Sigmoid colon (tissue), 7 donors: ENCODE measurements around the gene CAPN12. TPM values are rescaled to one million over a fixed set of nuclear protein-coding genes. Genes with fewer than 3 reads are reported as not detected.

Experiments used
- DNase-seq: peaks from one replicate; pipeline ENCODE4 v3.0.0-alpha.2; 2019
- H3K27ac ChIP-seq, 4 donors: fragments of 200-600 bp; sonication (generic); one replicate each; pipeline ENCODE4 v1.5.1; 2016 to 2019; ENCODE audit warnings: mild to moderate bottlenecking in 1 of 4
- H3K27me3 ChIP-seq, 3 donors: fragments of 200-600 bp; sonication (generic); one replicate each; pipeline ENCODE4 v1.5.1; 2019; ENCODE audit warnings: mild to moderate bottlenecking in 1 of 3
- H3K36me3 ChIP-seq, 4 donors: fragments of 200-600 bp; sonication (generic); one replicate each; pipeline ENCODE4 v1.5.1; 2016 to 2019
- H3K4me1 ChIP-seq, 4 donors: fragments of 200-600 bp; sonication (generic); one replicate each; pipeline ENCODE4 v1.5.1; 2017 to 2019
- H3K4me3 ChIP-seq, 4 donors: fragments of 200-600 bp; sonication (generic); one replicate each; pipeline ENCODE4 v1.5.1; 2017 to 2019; ENCODE audit warnings: mild to moderate bottlenecking in 2 of 4, moderate library complexity in 1 of 4
- H3K9me3 ChIP-seq, 4 donors: fragments of 200-600 bp in 3 of 4; sonication (generic) in 3 of 4; one replicate each; pipeline versions ENCODE4 v1.5.1 to v1.6.1; 2013 to 2019
- EP300 ChIP-seq, 4 donors: sonication (generic); formaldehyde crosslinking; IDR thresholded peaks; one replicate each; pipeline ENCODE4 v1.6.1; 2017; ENCODE audit warnings: antibody characterized with exemption in 4 of 4
- POLR2A ChIP-seq, 2 donors: fragments of 450-650 bp; IDR thresholded peaks; one replicate each; pipeline ENCODE4 v1.6.1; 2016; ENCODE audit warnings: antibody characterized with exemption in 2 of 2, mild to moderate bottlenecking in 2 of 2, moderate library complexity in 2 of 2
- POLR2AphosphoS5 ChIP-seq, 4 donors: sonication (generic); formaldehyde crosslinking; IDR thresholded peaks; one replicate each; pipeline ENCODE4 v1.6.1; 2017; ENCODE audit warnings: antibody characterized with exemption in 4 of 4
- WGBS, 2 donors: extraction: QIAGEN DNeasy Blood & Tissue Kit; methylation state at CpG; one replicate each; pipeline ENCODE4 v1.1.7; 2013; 5-methylcytosine and 5-hydroxymethylcytosine counted together
- intact Hi-C: fragments of 100-400 bp; cut with DNase I; formaldehyde crosslinking; loops from one replicate; pipeline ENCODE4 v1.15.1; 2023
- polyA plus RNA-seq, 3 donors: library from polyadenylated mRNA; stranded (reverse); fragments of 200-250 nt; gene quantifications; one replicate each; pipeline ENCODE4 v1.2.3, GENCODE V29; 2013
- total RNA-seq, 4 donors: library from RNA; depleted of rRNA; stranded (reverse); fragments of >200 nt; gene quantifications; one replicate each; pipeline ENCODE4 v1.1.0, GENCODE V29; 2016
- TF ChIP-seq, protein P1 (sequence below), 4 experiments: fragments of 450-650 bp in 3 of 4; fragments of 200-600 bp in 1 of 4; IDR thresholded peaks; one replicate each; pipeline ENCODE4 v1.5.1; 2016 to 2019; ENCODE audit warnings: antibody characterized with exemption in 4 of 4, mild to moderate bottlenecking in 3 of 4, moderate library complexity in 2 of 4
- donor health status: healthy with polysubstance abuse.
- donor health status: Bipolar disorder and iron deficiency.
- donor health status: healthy.

Gene CAPN12
- total and polyA plus RNA-seq, 7 donors: 0.33 to 14.3 (median 4.2) TPM; not detected in 1

DNA sequence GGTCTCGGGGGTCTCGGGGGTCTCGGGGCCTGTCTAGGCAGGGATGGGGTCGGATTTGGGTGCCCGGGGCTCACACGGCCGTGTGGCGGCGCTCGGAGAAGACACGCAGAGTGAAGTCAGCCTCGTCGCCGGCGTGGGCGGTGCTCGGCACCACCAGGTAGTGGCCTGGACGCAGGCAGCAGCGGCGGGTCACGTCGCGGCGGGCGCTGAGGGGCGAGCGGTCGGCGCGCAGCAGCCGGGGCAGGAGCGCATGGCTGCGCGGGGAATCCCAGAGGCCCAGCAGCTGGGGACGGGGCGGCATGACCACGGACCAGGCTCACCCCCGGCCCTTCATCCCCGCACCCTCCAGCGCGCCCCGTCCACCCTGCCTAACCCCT lies 8.2 kb downstream of the CAPN12 start:
- Histone ChIP-seq H3K9me3 (no peaks in the 10 kb centered on the region), H3K27me3 (no peaks in the 10 kb centered on the region), H3K27ac (peak overlapping the region; percentile 22 to 60 (median 45)), H3K4me3 (peak overlapping the region; percentile 22 to 51 (median 40)), H3K4me1 (peaks cover 0 to 15% (median 12%) of the 10 kb centered on the region in 4 donors), H3K36me3 (peaks cover 0 to 6% (median 1%) of the 10 kb centered on the region in 4 donors)
- peak; percentile 76 for DNase-seq
- TF ChIP-seq POLR2AphosphoS5 (IDR thresholded peaks at IDR 0.05) (no peak), POLR2A (IDR thresholded peaks at IDR 0.05) (no peak), EP300 (IDR thresholded peaks at IDR 0.05) (no peak)
- TF ChIP-seq, protein P1, sequence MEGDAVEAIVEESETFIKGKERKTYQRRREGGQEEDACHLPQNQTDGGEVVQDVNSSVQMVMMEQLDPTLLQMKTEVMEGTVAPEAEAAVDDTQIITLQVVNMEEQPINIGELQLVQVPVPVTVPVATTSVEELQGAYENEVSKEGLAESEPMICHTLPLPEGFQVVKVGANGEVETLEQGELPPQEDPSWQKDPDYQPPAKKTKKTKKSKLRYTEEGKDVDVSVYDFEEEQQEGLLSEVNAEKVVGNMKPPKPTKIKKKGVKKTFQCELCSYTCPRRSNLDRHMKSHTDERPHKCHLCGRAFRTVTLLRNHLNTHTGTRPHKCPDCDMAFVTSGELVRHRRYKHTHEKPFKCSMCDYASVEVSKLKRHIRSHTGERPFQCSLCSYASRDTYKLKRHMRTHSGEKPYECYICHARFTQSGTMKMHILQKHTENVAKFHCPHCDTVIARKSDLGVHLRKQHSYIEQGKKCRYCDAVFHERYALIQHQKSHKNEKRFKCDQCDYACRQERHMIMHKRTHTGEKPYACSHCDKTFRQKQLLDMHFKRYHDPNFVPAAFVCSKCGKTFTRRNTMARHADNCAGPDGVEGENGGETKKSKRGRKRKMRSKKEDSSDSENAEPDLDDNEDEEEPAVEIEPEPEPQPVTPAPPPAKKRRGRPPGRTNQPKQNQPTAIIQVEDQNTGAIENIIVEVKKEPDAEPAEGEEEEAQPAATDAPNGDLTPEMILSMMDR (IDR thresholded peaks at IDR 0.05): no peak
- intact Hi-C loops: loop anchor here (5.0 kb wide), 1 partner anchor 96 kb away; the partner anchor contains the start of gene ECH1
- 1 to 3% methylated on average over 42 of the region's 42 CpGs for WGBS, 2 donors

GRCh38 chr19:38735257-38735686 lies 9.0 kb downstream of the CAPN12 start:
- peak; percentile 66 for DNase-seq
- TF ChIP-seq POLR2AphosphoS5 (IDR thresholded peaks at IDR 0.05): no peak
- no peak for TF ChIP-seq POLR2A (IDR thresholded peaks at IDR 0.05)
- TF ChIP-seq, protein P1 (IDR thresholded peaks at IDR 0.05): no peak
- no peak for TF ChIP-seq EP300 (IDR thresholded peaks at IDR 0.05)
- H3K27ac ChIP-seq: peak overlapping the region; percentile 66 to 80 (median 74)
- peaks cover 0 to 14% (median 8%) of the 10 kb centered on the region in 4 donors for H3K36me3 ChIP-seq
- H3K27me3 ChIP-seq: no peaks in the 10 kb centered on the region
- intact Hi-C loops: loop anchor here (5.0 kb wide), 1 partner anchor 97 kb away; the partner anchor contains the start of gene ECH1
- H3K9me3 ChIP-seq: no peaks in the 10 kb centered on the region
- no peak overlapping the region for H3K4me3 ChIP-seq
- peaks cover 0 to 15% (median 12%) of the 10 kb centered on the region in 4 donors for H3K4me1 ChIP-seq
- 6 to 24% methylated on average over 18 of the region's 18 CpGs for WGBS, 2 donors

GRCh38 chr19:38734426-38735256 lies 9.6 kb downstream of the CAPN12 start:
- H3K4me1 ChIP-seq: peaks cover 0 to 15% (median 12%) of the 10 kb centered on the region in 4 donors
- H3K9me3 ChIP-seq: no peaks in the 10 kb centered on the region
- no peaks in the 10 kb centered on the region for H3K27me3 ChIP-seq
- peaks cover 0 to 15% (median 8%) of the 10 kb centered on the region in 4 donors for H3K36me3 ChIP-seq
- peak; percentile 65 for DNase-seq
- intact Hi-C loops: loop anchor here (5.0 kb wide), 1 partner anchor 98 kb away; the partner anchor contains the start of gene ECH1
- H3K27ac ChIP-seq: peak overlapping the region; percentile 66 to 80 (median 74)
- whole genome bisulfite sequencing, 2 donors: 13 to 34% methylated on average over 13 of the region's 13 CpGs
- peak in 1 of 4 donors; percentile 24 for TF ChIP-seq POLR2AphosphoS5 (IDR thresholded peaks at IDR 0.05)
- TF ChIP-seq, protein P1 (IDR thresholded peaks at IDR 0.05): no peak
- H3K4me3 ChIP-seq: no peak overlapping the region

- H3K27me3 ChIP-seq: no peaks in the 10 kb centered on the region
- 29 to 36% methylated on average over 4 of the region's 4 CpGs for WGBS, 2 donors
- H3K36me3 ChIP-seq: peaks cover 0 to 21% (median 10%) of the 10 kb centered on the region in 4 donors
- intact Hi-C loops: no loop called here
- TF ChIP-seq EP300 (IDR thresholded peaks at IDR 0.05) (no peak), POLR2A (IDR thresholded peaks at IDR 0.05) (no peak), POLR2AphosphoS5 (IDR thresholded peaks at IDR 0.05) (no peak)
- TF ChIP-seq, protein P1 (IDR thresholded peaks at IDR 0.05): no peak
- DNase-seq: peak; percentile 67
- H3K4me1 ChIP-seq: peaks cover 0 to 20% (median 12%) of the 10 kb centered on the region in 4 donors
- peak overlapping the region; percentile 66 to 80 (median 74) for H3K27ac ChIP-seq
- H3K4me3 ChIP-seq: no peak overlapping the region
- no peaks in the 10 kb centered on the region for H3K9me3 ChIP-seq
Observed at GRCh38 chr19:38734176-38734425, 10.2 kb downstream of the CAPN12 start.
